C4-2B (cell line): Measurements from ENCODE around the gene TRIP6.

Experiments used
- H3K27ac ChIP-seq: fragments of 450-650 bp; 2 replicates; pipeline ENCODE4 v1.5.1; 2017
- CTCF ChIP-seq: fragments of 450-650 bp; conservative IDR thresholded peaks from 2 replicates; pipeline ENCODE4 v1.5.1; 2017; ENCODE audit warnings: mild to moderate bottlenecking
- ZFX ChIP-seq: fragments of 450-650 bp; IDR thresholded peaks from 2 replicates; pipeline ENCODE4 v1.6.1; 2017

Gene TRIP6

GRCh38 chr7:100888988-100889750, 22.0 kb downstream of the TRIP6 start, which contains the start of gene UFSP1:
TSS of gene UFSP1 (minus strand) at chr7:100889715. CDS start at chr7:100889271, 444 bp downstream.
- TF ChIP-seq CTCF (no peak), ZFX (peak; percentile 99)
- peak within 1 kb of the TSS; percentile 98 for H3K27ac ChIP-seq

GRCh38 chr7:100890653-100891567, 23.7 kb downstream of the TRIP6 start:
- peak overlapping the region; percentile 98 for H3K27ac ChIP-seq
- TF ChIP-seq CTCF, result no peak
- TF ChIP-seq ZFX, result no peak

GRCh38 chr7:100891568-100892247, 24.5 kb downstream of the TRIP6 start:
- TF ChIP-seq CTCF (no peak), ZFX (no peak)
- no peak overlapping the region for H3K27ac ChIP-seq

- no peak overlapping the region for H3K27ac ChIP-seq
- TF ChIP-seq ZFX (no peak), CTCF (no peak)
These were observed 25.5 kb downstream of the TRIP6 start for GRCh38 chr7:100892364-100893317.

GRCh38 chr7:100893318-100893895, 26.2 kb downstream of the TRIP6 start:
- no peak overlapping the region for H3K27ac ChIP-seq
- TF ChIP-seq ZFX (no peak), CTCF (no peak)
